Panc1 (cell line): Measurements from ENCODE around the gene DLG5. TPM values are rescaled to one million over a fixed set of nuclear protein-coding genes. Genes with fewer than 3 reads are reported as not detected.

Source experiments
- ATAC-seq: fragments of 200-7000 bp; cut with Tn5 transposase; 2 replicates; pipeline ENCODE4 v1.9.1; 2020; ENCODE audit warnings: mild to moderate bottlenecking, moderate library complexity
- BruUV-seq: library from RNA; stranded (reverse); fragments of 400-500 nt; replicated peaks from 2 replicates; lab custom pipeline; 2021; lab: Mats Ljungman, UMichigan
- CTCF ChIA-PET: fragments of 300-600 bp; sonication (Branson Sonifier 250); formaldehyde crosslinking; loops from one replicate; lab custom pipeline; 2022; ENCODE audit warnings: antibody characterized with exemption; lab: Charles Lee
- POLR2A ChIA-PET: fragments of 300-600 bp; sonication (Branson Sonifier 250); formaldehyde crosslinking; loops from one replicate; lab custom pipeline; 2022; ENCODE audit warnings: antibody characterized with exemption; lab: Charles Lee
- DNase-seq: peaks from one replicate; pipeline ENCODE4 v3.0.0-alpha.2; 2010; ENCODE audit warnings: low read depth, low spot score
- H3K27ac ChIP-seq: 2 replicates; pipeline ENCODE4 v1.5.1; 2011; ENCODE audit warnings: mild to moderate bottlenecking, low read length, inconsistent platforms
- H3K27me3 ChIP-seq: fragments of 200-500 bp; sonication (Bioruptor generic); 2 replicates; pipeline ENCODE4 v1.6.0; 2014; ENCODE audit warnings: low read length, inconsistent platforms; ENCODE audit not compliant: control insufficient read depth, insufficient read depth
- H3K36me3 ChIP-seq: fragments of 200-500 bp; sonication (Bioruptor generic); 2 replicates; pipeline ENCODE4 v1.5.1; 2014; ENCODE audit warnings: inconsistent platforms, mild to moderate bottlenecking, low read length, moderate library complexity; ENCODE audit not compliant: control insufficient read depth, insufficient read depth
- H3K4me1 ChIP-seq: 2 replicates; pipeline ENCODE4 v1.5.1; 2011; ENCODE audit warnings: inconsistent platforms, mild to moderate bottlenecking, low read length, moderate library complexity; ENCODE audit not compliant: control insufficient read depth, insufficient read depth
- H3K4me3 ChIP-seq, 2 experiments: 2 replicates each; pipeline ENCODE4 v1.5.1; 2011 to 2012; ENCODE audit warnings: low read depth in 2 of 2, low read length in 2 of 2, mild to moderate bottlenecking in 2 of 2, inconsistent platforms in 1 of 2, moderate library complexity in 1 of 2
- H3K9me3 ChIP-seq: fragments of 200-500 bp; sonication (Bioruptor generic); 2 replicates; pipeline ENCODE4 v1.5.1; 2014; ENCODE audit warnings: low read depth, mild to moderate bottlenecking, inconsistent platforms, low read length, moderate library complexity; ENCODE audit not compliant: control insufficient read depth, insufficient read depth
- POLR2AphosphoS5 ChIP-seq: IDR thresholded peaks from 2 replicates; pipeline ENCODE4 v1.6.1; 2012; ENCODE audit warnings: mild to moderate bottlenecking, low read depth, low read length, moderate library complexity
- SIN3A ChIP-seq: IDR thresholded peaks from 2 replicates; pipeline ENCODE4 v1.6.1; 2012; ENCODE audit warnings: low read depth, mild to moderate bottlenecking, low read length, moderate library complexity, borderline replicate concordance; ENCODE audit not compliant: insufficient read depth
- TCF7L2 ChIP-seq: IDR thresholded peaks from 2 replicates; pipeline ENCODE4 v1.6.1; 2011; ENCODE audit warnings: mild to moderate bottlenecking, low read depth, low read length, inconsistent platforms
- in situ Hi-C: cut with HindIII; loops from 2 replicates; pipeline ENCODE4 v1.10.0; 2016; ENCODE audit warnings: low sequenced_read_pairs, low pct_unique_long_range_greater_than_20kb
- intact Hi-C: fragments of 100-400 bp; cut with micrococcal nuclease; formaldehyde crosslinking; loops from one replicate; pipeline ENCODE4 v1.10.0; 2022; ENCODE audit not compliant: unreplicated experiment
- total RNA-seq: library from RNA; stranded (reverse); gene quantifications from one replicate; pipeline ENCODE4 v1.2.1, GENCODE V29; 2021; ENCODE audit not compliant: unreplicated experiment
- TF ChIP-seq, protein P1 (sequence below): fragments of 450-650 bp; IDR thresholded peaks from 2 replicates; pipeline ENCODE4 v1.5.1; 2017; ENCODE audit warnings: mild to moderate bottlenecking
- TF ChIP-seq, protein P2 (sequence below), 2 experiments: IDR thresholded peaks; 2 replicates each; pipeline ENCODE4 v1.6.1; 2011 to 2012; ENCODE audit warnings: low read depth in 2 of 2, control low read depth in 1 of 2, low read length in 1 of 2, mild to moderate bottlenecking in 1 of 2, moderate library complexity in 1 of 2; ENCODE audit not compliant: insufficient read depth in 1 of 2

DLG5 gene
- total RNA-seq, 1 experiment from 2014 or later, result 85.6 TPM

DNA sequence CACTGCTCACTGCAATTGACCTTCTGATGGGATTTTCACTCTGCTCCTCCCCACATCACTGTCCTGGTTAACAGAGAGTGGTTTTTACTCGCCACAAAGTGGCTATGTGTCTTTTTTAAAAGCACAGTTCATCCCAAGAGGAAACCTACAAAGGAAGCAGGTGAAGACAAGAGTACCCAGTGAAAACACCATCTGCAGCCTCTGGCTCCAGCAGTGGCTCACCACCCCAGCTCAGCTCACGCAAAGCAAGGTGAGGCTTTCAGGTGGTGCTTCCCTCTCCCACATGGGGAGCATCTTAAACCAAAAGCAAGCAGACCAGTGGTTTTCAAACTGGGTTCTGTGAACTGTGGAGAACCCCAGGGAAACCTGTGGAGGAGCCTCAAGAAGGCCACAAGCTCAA lies 14.0 kb downstream of the DLG5 start:
- H3K27ac ChIP-seq, result no peak overlapping the region
- ATAC-seq, result no peak
- no peaks in the 10 kb centered on the region for H3K36me3 ChIP-seq
- no peaks in the 10 kb centered on the region for H3K27me3 ChIP-seq
- no peak overlapping the region for H3K4me3 ChIP-seq
- H3K4me1 ChIP-seq, result peaks cover 23% of the 10 kb centered on the region
- H3K9me3 ChIP-seq, result no peaks in the 10 kb centered on the region
- TF ChIP-seq, protein P1, sequence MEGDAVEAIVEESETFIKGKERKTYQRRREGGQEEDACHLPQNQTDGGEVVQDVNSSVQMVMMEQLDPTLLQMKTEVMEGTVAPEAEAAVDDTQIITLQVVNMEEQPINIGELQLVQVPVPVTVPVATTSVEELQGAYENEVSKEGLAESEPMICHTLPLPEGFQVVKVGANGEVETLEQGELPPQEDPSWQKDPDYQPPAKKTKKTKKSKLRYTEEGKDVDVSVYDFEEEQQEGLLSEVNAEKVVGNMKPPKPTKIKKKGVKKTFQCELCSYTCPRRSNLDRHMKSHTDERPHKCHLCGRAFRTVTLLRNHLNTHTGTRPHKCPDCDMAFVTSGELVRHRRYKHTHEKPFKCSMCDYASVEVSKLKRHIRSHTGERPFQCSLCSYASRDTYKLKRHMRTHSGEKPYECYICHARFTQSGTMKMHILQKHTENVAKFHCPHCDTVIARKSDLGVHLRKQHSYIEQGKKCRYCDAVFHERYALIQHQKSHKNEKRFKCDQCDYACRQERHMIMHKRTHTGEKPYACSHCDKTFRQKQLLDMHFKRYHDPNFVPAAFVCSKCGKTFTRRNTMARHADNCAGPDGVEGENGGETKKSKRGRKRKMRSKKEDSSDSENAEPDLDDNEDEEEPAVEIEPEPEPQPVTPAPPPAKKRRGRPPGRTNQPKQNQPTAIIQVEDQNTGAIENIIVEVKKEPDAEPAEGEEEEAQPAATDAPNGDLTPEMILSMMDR, result no peak
- TF ChIP-seq, protein P2, sequence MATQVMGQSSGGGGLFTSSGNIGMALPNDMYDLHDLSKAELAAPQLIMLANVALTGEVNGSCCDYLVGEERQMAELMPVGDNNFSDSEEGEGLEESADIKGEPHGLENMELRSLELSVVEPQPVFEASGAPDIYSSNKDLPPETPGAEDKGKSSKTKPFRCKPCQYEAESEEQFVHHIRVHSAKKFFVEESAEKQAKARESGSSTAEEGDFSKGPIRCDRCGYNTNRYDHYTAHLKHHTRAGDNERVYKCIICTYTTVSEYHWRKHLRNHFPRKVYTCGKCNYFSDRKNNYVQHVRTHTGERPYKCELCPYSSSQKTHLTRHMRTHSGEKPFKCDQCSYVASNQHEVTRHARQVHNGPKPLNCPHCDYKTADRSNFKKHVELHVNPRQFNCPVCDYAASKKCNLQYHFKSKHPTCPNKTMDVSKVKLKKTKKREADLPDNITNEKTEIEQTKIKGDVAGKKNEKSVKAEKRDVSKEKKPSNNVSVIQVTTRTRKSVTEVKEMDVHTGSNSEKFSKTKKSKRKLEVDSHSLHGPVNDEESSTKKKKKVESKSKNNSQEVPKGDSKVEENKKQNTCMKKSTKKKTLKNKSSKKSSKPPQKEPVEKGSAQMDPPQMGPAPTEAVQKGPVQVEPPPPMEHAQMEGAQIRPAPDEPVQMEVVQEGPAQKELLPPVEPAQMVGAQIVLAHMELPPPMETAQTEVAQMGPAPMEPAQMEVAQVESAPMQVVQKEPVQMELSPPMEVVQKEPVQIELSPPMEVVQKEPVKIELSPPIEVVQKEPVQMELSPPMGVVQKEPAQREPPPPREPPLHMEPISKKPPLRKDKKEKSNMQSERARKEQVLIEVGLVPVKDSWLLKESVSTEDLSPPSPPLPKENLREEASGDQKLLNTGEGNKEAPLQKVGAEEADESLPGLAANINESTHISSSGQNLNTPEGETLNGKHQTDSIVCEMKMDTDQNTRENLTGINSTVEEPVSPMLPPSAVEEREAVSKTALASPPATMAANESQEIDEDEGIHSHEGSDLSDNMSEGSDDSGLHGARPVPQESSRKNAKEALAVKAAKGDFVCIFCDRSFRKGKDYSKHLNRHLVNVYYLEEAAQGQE (IDR thresholded peaks at IDR 0.05; ENCODE audit: insufficient read depth in 1 of 2, low read depth in 2 of 2, low read length in 1 of 2), result no peak
- TF ChIP-seq SIN3A, result no peak
- TF ChIP-seq POLR2AphosphoS5, result no peak
- no peak for TF ChIP-seq TCF7L2
- intact Hi-C loops, result loop anchor here (10.0 kb wide), 1 partner anchor 52 kb away; no protein-coding TSS in a partner anchor
- CTCF ChIA-PET, result interaction anchor here (0.7 kb wide), 1 partner anchor 9 kb away, joined by 7 read pairs; no protein-coding TSS in a partner anchor
- POLR2A ChIA-PET, result no interaction called here
- in situ Hi-C loops, result no loop called here
- BruUV-seq, result no TSS peak
- no peak for DNase-seq

DNA sequence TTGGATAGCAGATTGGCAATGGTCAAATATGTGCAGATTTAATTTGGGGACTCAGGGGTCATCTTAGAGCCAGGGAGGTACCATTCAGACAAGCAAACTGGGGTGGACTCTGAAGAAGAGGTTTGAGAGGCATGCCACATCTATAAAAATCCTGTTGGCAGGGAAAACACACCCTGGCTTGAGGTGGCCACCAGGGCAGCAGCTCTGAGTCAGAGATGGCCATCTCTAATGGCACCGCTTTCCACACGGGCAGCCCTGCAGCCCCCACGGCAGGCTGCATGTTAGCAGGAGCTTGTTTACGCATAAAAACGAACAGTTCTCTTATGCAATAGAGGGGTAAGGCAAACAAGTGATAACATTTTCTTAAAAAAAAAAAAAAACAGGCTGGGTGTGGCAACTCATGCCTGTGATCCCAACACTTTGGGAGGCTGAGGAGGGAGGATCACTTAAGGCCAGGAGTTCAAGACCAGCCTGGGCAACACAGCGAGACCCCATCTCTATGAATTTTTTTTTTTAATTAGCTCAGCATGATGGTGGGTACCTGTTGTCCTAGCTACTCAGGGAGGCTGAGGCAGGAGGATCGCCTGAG lies 14.9 kb downstream of the DLG5 start:
- Histone ChIP-seq H3K4me1 (peaks cover 24% of the 10 kb centered on the region), H3K27ac (no peak overlapping the region; the same call in 1 of the 2 replicates), H3K4me3 (no peak overlapping the region), H3K36me3 (no peaks in the 10 kb centered on the region), H3K27me3 (no peaks in the 10 kb centered on the region), H3K9me3 (no peaks in the 10 kb centered on the region)
- ChIA-PET POLR2A (interaction anchor here (0.6 to 0.7 kb wide), 3 partner anchors 38 to 338 kb away, joined by 7 to 8 read pairs (median 7); no protein-coding TSS in a partner anchor), CTCF (interaction anchor here (0.5 to 0.7 kb wide), 2 partner anchors 17 to 70 kb away, joined by 3 to 12 read pairs; no protein-coding TSS in a partner anchor)
- DNase-seq (no peak), ATAC-seq (peak; percentile 71)
- intact Hi-C loops (loop anchor here (10.0 kb wide), 1 partner anchor 53 kb away; no protein-coding TSS in a partner anchor), in situ Hi-C loops (no loop called here)
- no TSS peak for BruUV-seq
- TF ChIP-seq POLR2AphosphoS5 (no peak; the same call in 1 of the 2 replicates), TCF7L2 (no peak), SIN3A (no peak)
- TF ChIP-seq, protein P2 (IDR thresholded peaks at IDR 0.05; ENCODE audit: insufficient read depth in 1 of 2, low read depth in 2 of 2, low read length in 1 of 2), result no peak
- TF ChIP-seq, protein P1, result no peak
